Measurements from ENCODE around the gene EPAS1.

Gene EPAS1

GRCh38 chr2:46410273-46411244, 113.4 kb downstream of the EPAS1 start:
- no peak for DNase-seq (ENCODE audit: low spot score)

GRCh38 chr2:46411245-46411641, 114.0 kb downstream of the EPAS1 start:
- DNase-seq (ENCODE audit: low spot score), result peak; percentile 89

- DNase-seq (ENCODE audit: low spot score), result peak; percentile 12
Observed at GRCh38 chr2:46411985-46412384, 114.8 kb downstream of the EPAS1 start.

- no peak for DNase-seq (ENCODE audit: low spot score)
Observed at GRCh38 chr2:46413111-46413510, 115.9 kb downstream of the EPAS1 start.

- DNase-seq (ENCODE audit: low spot score), result no peak
Observed at GRCh38 chr2:46413631-46414030, 116.4 kb downstream of the EPAS1 start.

- no peak for DNase-seq (ENCODE audit: low spot score)
Observed at GRCh38 chr2:46414701-46415100, 117.5 kb downstream of the EPAS1 start.

- DNase-seq (ENCODE audit: low spot score), result no peak
Observed at GRCh38 chr2:46416280-46416679, 119.1 kb downstream of the EPAS1 start.

- DNase-seq (ENCODE audit: low spot score), result peak; percentile 49
Observed at GRCh38 chr2:46416739-46417403, 119.7 kb downstream of the EPAS1 start.

- DNase-seq (ENCODE audit: low spot score), result no peak
Observed at GRCh38 chr2:46420945-46421344, 123.7 kb downstream of the EPAS1 start.

- DNase-seq (ENCODE audit: low spot score), result no peak
Observed at GRCh38 chr2:46421361-46421760, 124.2 kb downstream of the EPAS1 start.

- no peak for DNase-seq (ENCODE audit: low spot score)
Observed at GRCh38 chr2:46422717-46423394, 125.6 kb downstream of the EPAS1 start.

GRCh38 chr2:46424937-46425336, 127.7 kb downstream of the EPAS1 start:
- no peak for DNase-seq (ENCODE audit: low spot score)

GRCh38 chr2:46428911-46429436, 131.8 kb downstream of the EPAS1 start:
- no peak for DNase-seq (ENCODE audit: low spot score)

- no peak for DNase-seq (ENCODE audit: low spot score)
Observed at GRCh38 chr2:46430413-46430812, 133.2 kb downstream of the EPAS1 start.

GRCh38 chr2:46430992-46431391, 133.8 kb downstream of the EPAS1 start:
- DNase-seq (ENCODE audit: low spot score), result no peak

GRCh38 chr2:46431481-46432235, 134.5 kb downstream of the EPAS1 start:
- no peak for DNase-seq (ENCODE audit: low spot score)

GRCh38 chr2:46434851-46435273, 137.7 kb downstream of the EPAS1 start:
- no peak for DNase-seq (ENCODE audit: low spot score)

- DNase-seq (ENCODE audit: low spot score), result no peak
Observed at GRCh38 chr2:46435353-46435752, 138.1 kb downstream of the EPAS1 start.

GRCh38 chr2:46435796-46436360, 138.7 kb downstream of the EPAS1 start:
- no peak for DNase-seq (ENCODE audit: low spot score)
